ENCODE measurements around the gene IL17RC. TPM values are rescaled to one million over a fixed set of nuclear protein-coding genes. Genes with fewer than 3 reads are reported as not detected.
"Not testable (repeated sequence)": the region's sequence is repeated elsewhere in the genome, so short reads cannot be mapped to it uniquely, and the experiment has no call there.

Gene IL17RC, protein sequence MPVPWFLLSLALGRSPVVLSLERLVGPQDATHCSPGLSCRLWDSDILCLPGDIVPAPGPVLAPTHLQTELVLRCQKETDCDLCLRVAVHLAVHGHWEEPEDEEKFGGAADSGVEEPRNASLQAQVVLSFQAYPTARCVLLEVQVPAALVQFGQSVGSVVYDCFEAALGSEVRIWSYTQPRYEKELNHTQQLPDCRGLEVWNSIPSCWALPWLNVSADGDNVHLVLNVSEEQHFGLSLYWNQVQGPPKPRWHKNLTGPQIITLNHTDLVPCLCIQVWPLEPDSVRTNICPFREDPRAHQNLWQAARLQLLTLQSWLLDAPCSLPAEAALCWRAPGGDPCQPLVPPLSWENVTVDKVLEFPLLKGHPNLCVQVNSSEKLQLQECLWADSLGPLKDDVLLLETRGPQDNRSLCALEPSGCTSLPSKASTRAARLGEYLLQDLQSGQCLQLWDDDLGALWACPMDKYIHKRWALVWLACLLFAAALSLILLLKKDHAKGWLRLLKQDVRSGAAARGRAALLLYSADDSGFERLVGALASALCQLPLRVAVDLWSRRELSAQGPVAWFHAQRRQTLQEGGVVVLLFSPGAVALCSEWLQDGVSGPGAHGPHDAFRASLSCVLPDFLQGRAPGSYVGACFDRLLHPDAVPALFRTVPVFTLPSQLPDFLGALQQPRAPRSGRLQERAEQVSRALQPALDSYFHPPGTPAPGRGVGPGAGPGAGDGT
- polyA plus RNA-seq (2011; rRNA removed) (17.3 and 24.4 TPM in 2 replicates), polyA minus RNA-seq (2011; rRNA and poly(A)+ RNA removed) (20.6 and 33.6 TPM in 2 replicates)

DNA sequence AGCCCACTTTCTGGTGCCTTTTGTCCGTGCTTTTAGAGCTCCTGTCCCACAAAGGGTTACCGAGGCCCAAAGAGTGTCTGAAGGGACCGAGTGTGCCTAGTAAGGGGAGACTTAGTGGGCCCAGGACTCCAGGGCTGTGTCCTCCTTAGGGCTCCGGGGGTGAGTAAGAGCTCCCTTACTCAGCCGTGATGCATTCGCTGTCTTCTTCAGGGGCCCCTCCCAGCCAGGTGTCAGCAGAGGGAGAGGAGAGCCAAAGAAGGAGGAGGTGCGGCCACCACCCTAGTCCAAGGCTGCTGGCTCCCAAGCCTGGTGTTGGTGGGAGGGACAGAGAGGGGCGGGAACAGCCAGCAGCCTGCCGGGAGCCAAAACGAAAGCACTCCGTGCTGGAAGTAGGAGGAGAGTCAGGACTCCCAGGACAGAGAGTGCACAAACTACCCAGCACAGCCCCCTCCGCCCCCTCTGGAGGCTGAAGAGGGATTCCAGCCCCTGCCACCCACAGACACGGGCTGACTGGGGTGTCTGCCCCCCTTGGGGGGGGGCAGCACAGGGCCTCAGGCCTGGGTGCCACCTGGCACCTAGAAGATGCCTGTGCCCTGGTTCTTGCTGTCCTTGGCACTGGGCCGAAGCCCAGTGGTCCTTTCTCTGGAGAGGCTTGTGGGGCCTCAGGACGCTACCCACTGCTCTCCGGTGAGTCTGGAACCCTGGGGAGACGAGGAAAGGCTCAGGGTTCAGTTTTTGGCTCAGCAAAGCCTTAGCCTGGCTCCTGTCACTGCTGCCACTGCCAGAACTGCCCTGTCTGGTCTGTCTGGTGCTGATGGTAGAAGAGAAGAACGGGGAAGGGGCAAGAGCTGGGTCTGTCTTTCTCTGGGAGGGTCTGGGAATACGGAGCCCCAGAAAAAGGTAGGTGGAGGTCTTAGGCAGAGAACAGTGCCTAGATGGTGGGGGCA is at the start of gene IL17RC:
IL17RC (plus strand) TSS at position 365 of the 947 bp plus-strand sequence; CDS start at position 583, 218 bp downstream.
- DNase-seq (ENCODE audit: low read depth, low spot score): peak; percentile 39
- peak within 1 kb of the TSS; percentile 81 for H3K27ac ChIP-seq (ENCODE audit: low read depth, low read length)
- H3K9me3 ChIP-seq (ENCODE audit: control insufficient read depth, insufficient read depth, low read length): no peaks in the 10 kb centered on the region; the same call in 1 of the 2 replicates
- peak within 1 kb of the TSS; percentile 66 for H3K4me3 ChIP-seq (ENCODE audit: low read depth, low read length)
- ChIA-PET CTCF (interaction anchor here (1.0 to 2.6 kb wide), 2 partner anchors 14 to 30 kb away, joined by 5 to 17 read pairs; no protein-coding TSS in a partner anchor), POLR2A (interaction anchor here (1.5 to 1.6 kb wide), 2 partner anchors 52 to 124 kb away, joined by 3 read pairs; partner anchors contain the start of gene ARPC4)
- TF ChIP-seq, protein P1, sequence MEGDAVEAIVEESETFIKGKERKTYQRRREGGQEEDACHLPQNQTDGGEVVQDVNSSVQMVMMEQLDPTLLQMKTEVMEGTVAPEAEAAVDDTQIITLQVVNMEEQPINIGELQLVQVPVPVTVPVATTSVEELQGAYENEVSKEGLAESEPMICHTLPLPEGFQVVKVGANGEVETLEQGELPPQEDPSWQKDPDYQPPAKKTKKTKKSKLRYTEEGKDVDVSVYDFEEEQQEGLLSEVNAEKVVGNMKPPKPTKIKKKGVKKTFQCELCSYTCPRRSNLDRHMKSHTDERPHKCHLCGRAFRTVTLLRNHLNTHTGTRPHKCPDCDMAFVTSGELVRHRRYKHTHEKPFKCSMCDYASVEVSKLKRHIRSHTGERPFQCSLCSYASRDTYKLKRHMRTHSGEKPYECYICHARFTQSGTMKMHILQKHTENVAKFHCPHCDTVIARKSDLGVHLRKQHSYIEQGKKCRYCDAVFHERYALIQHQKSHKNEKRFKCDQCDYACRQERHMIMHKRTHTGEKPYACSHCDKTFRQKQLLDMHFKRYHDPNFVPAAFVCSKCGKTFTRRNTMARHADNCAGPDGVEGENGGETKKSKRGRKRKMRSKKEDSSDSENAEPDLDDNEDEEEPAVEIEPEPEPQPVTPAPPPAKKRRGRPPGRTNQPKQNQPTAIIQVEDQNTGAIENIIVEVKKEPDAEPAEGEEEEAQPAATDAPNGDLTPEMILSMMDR (IDR thresholded peaks at IDR 0.05; ENCODE audit: low read depth, low read length): no peak
- H3K27me3 ChIP-seq (ENCODE audit: control insufficient read depth, insufficient read depth, low read length): no peaks in the 10 kb centered on the region

DNA sequence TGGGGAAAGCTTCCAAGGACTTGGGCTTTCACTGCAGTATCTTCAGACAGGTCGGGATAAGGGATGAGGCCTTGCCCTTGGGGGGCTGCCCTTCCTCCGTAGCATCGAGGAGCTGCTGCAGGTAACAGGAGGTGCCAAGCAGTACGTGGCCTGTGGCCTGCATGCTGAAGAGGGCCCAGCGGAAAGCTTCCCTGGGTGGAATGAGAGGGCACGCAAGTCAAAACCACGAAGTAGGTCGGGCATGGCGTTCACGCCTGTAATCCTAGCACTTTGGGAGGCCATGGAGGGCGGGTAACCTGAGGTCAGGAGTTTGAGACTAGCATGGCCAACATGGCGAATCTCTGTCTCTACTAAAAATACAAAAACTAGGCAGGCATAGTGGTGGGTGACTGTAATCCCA is 49.8 kb upstream of the IL17RC start:
- CTCF ChIA-PET: no interaction called here
- DNase-seq (ENCODE audit: low read depth, low spot score): no peak
- POLR2A ChIA-PET: no interaction called here

DNA sequence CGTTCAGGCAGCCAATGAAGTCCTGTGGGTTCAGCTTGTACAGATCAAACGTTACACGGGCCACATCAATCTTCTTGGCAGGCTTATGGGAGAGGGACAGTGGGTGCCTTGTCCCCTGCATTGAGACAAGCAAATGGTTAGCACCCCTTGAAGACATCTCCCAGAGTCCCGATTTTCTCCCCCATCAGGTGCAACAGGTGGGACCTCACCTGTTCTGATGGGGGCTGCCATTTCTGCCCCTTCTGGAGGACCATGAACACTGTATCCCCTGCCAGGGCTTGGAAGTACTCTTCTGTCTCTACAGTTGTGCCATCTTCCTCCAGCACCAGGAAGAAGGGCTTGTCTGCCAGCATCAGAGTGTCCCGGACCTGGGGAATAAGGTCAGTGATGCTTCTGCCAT is 46.9 kb upstream of the IL17RC start:
- Histone ChIP-seq H3K4me3 (ENCODE audit: low read depth, low read length) (no peak overlapping the region), H3K27ac (ENCODE audit: low read depth, low read length) (no peak overlapping the region), H3K27me3 (ENCODE audit: control insufficient read depth, insufficient read depth, low read length) (no peaks in the 10 kb centered on the region), H3K9me3 (ENCODE audit: control insufficient read depth, insufficient read depth, low read length) (no peaks in the 10 kb centered on the region)
- DNase-seq (ENCODE audit: low read depth, low spot score): no peak
- CTCF ChIA-PET: no interaction called here
- POLR2A ChIA-PET: interaction anchor here (1.1 kb wide), 1 partner anchor 22 kb away, joined by 3 read pairs; no protein-coding TSS in a partner anchor
- TF ChIP-seq, protein P1 (IDR thresholded peaks at IDR 0.05; ENCODE audit: low read depth, low read length): no peak

More for the DNA sequence above, 49.8 kb upstream of the IL17RC start:
- TF ChIP-seq, protein P1 (IDR thresholded peaks at IDR 0.05; ENCODE audit: low read depth, low read length): no peak
- Histone ChIP-seq H3K27me3 (ENCODE audit: control insufficient read depth, insufficient read depth, low read length) (no peaks in the 10 kb centered on the region), H3K4me3 (ENCODE audit: low read depth, low read length) (no peak overlapping the region), H3K27ac (ENCODE audit: low read depth, low read length) (no peak overlapping the region), H3K9me3 (ENCODE audit: control insufficient read depth, insufficient read depth, low read length) (no peaks in the 10 kb centered on the region; the same call in 1 of the 2 replicates)

DNA sequence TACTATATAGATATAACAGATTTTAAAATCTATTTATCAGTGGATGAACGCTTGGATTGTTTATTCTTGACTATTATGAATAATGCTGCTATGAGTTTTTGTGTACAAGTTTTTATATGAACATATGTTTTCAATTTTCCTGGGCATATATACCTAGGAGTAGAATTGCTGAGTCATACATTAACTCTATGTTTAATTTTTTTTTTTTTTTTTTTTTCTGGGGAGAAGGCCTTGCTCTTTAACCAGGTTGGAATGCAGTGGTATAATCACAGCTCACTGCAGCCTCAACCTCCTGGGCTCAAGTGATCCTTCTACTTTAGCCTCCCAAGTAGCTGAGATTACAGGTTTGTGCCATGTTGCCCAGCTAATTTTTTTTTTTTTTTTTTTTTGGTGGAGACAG is 45.9 kb upstream of the IL17RC start:
- TF ChIP-seq, protein P1 (IDR thresholded peaks at IDR 0.05; ENCODE audit: low read depth, low read length): no peak
- POLR2A ChIA-PET: interaction anchor here (0.6 to 1.1 kb wide), 8 partner anchors 10 to 297 kb away, joined by 3 to 5 read pairs (median 4); partner anchors contain the start of gene CRELD1
- Histone ChIP-seq H3K4me3 (ENCODE audit: low read depth, low read length) (no peak overlapping the region), H3K9me3 (ENCODE audit: control insufficient read depth, insufficient read depth, low read length) (no peaks in the 10 kb centered on the region), H3K27me3 (ENCODE audit: control insufficient read depth, insufficient read depth, low read length) (no peaks in the 10 kb centered on the region), H3K27ac (ENCODE audit: low read depth, low read length) (peak overlapping the region; percentile 57)
- peak; percentile 51 for DNase-seq (ENCODE audit: low read depth, low spot score)
- CTCF ChIA-PET: interaction anchor here (0.9 kb wide), 1 partner anchor 155 kb away, joined by 5 read pairs; no protein-coding TSS in a partner anchor

DNA sequence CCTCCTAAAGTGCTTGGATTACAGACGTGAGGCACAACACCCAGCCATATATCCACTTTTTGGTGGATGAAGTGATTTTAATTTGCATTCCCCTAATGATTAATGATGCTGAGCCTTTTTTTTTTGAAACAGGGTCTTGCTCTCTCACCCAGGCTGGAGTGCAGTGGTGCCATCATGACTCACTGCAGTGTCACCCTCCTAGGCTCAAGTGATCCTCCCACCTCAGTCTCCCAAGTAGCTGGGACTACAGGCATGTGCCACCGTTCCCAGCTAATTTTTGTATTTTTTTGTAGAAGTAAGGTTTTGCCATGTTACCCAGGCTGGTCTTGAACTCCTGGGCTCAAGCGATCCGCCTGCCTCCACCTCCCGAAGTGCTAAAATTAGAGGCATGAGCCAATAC is 44.8 kb upstream of the IL17RC start:
- POLR2A ChIA-PET; H3K4me3 ChIP-seq (ENCODE audit: low read depth, low read length); H3K27ac ChIP-seq (ENCODE audit: low read depth, low read length); H3K9me3 ChIP-seq (ENCODE audit: control insufficient read depth, insufficient read depth, low read length); CTCF ChIA-PET; DNase-seq (ENCODE audit: low read depth, low spot score); H3K27me3 ChIP-seq (ENCODE audit: control insufficient read depth, insufficient read depth, low read length): not testable (repeated sequence)

Data from AG04450 (cell line).